Panc1 (cell line): Measurements from ENCODE around the gene FMR1. TPM values are rescaled to one million over a fixed set of nuclear protein-coding genes. Genes with fewer than 3 reads are reported as not detected.

ENCODE experiments used
- ATAC-seq: fragments of 200-7000 bp; cut with Tn5 transposase; 2 replicates; pipeline ENCODE4 v1.9.1; 2020; ENCODE audit warnings: mild to moderate bottlenecking, moderate library complexity
- BruUV-seq: library from RNA; stranded (reverse); fragments of 400-500 nt; replicated peaks from 2 replicates; lab custom pipeline; 2021; lab: Mats Ljungman, UMichigan
- CTCF ChIA-PET: fragments of 300-600 bp; sonication (Branson Sonifier 250); formaldehyde crosslinking; loops from one replicate; lab custom pipeline; 2022; ENCODE audit warnings: antibody characterized with exemption; lab: Charles Lee
- POLR2A ChIA-PET: fragments of 300-600 bp; sonication (Branson Sonifier 250); formaldehyde crosslinking; loops from one replicate; lab custom pipeline; 2022; ENCODE audit warnings: antibody characterized with exemption; lab: Charles Lee
- DNase-seq: peaks from one replicate; pipeline ENCODE4 v3.0.0-alpha.2; 2010; ENCODE audit warnings: low read depth, low spot score
- H3K27ac ChIP-seq: 2 replicates; pipeline ENCODE4 v1.5.1; 2011; ENCODE audit warnings: mild to moderate bottlenecking, low read length, inconsistent platforms
- H3K27me3 ChIP-seq: fragments of 200-500 bp; sonication (Bioruptor generic); 2 replicates; pipeline ENCODE4 v1.6.0; 2014; ENCODE audit warnings: low read length, inconsistent platforms; ENCODE audit not compliant: control insufficient read depth, insufficient read depth
- H3K36me3 ChIP-seq: fragments of 200-500 bp; sonication (Bioruptor generic); 2 replicates; pipeline ENCODE4 v1.5.1; 2014; ENCODE audit warnings: inconsistent platforms, mild to moderate bottlenecking, low read length, moderate library complexity; ENCODE audit not compliant: control insufficient read depth, insufficient read depth
- H3K4me1 ChIP-seq: 2 replicates; pipeline ENCODE4 v1.5.1; 2011; ENCODE audit warnings: inconsistent platforms, mild to moderate bottlenecking, low read length, moderate library complexity; ENCODE audit not compliant: control insufficient read depth, insufficient read depth
- H3K4me3 ChIP-seq, 2 experiments: 2 replicates each; pipeline ENCODE4 v1.5.1; 2011 to 2012; ENCODE audit warnings: low read depth in 2 of 2, low read length in 2 of 2, mild to moderate bottlenecking in 2 of 2, inconsistent platforms in 1 of 2, moderate library complexity in 1 of 2
- H3K9me3 ChIP-seq: fragments of 200-500 bp; sonication (Bioruptor generic); 2 replicates; pipeline ENCODE4 v1.5.1; 2014; ENCODE audit warnings: low read depth, mild to moderate bottlenecking, inconsistent platforms, low read length, moderate library complexity; ENCODE audit not compliant: control insufficient read depth, insufficient read depth
- CTCF ChIP-seq: fragments of 450-650 bp; IDR thresholded peaks from 2 replicates; pipeline ENCODE4 v1.5.1; 2017; ENCODE audit warnings: mild to moderate bottlenecking
- POLR2AphosphoS5 ChIP-seq: IDR thresholded peaks from 2 replicates; pipeline ENCODE4 v1.6.1; 2012; ENCODE audit warnings: mild to moderate bottlenecking, low read depth, low read length, moderate library complexity
- REST ChIP-seq, 2 experiments: IDR thresholded peaks; 2 replicates each; pipeline ENCODE4 v1.6.1; 2011 to 2012; ENCODE audit warnings: low read depth in 2 of 2, control low read depth in 1 of 2, low read length in 1 of 2, mild to moderate bottlenecking in 1 of 2, moderate library complexity in 1 of 2; ENCODE audit not compliant: insufficient read depth in 1 of 2
- SIN3A ChIP-seq: IDR thresholded peaks from 2 replicates; pipeline ENCODE4 v1.6.1; 2012; ENCODE audit warnings: low read depth, mild to moderate bottlenecking, low read length, moderate library complexity, borderline replicate concordance; ENCODE audit not compliant: insufficient read depth
- TCF7L2 ChIP-seq: IDR thresholded peaks from 2 replicates; pipeline ENCODE4 v1.6.1; 2011; ENCODE audit warnings: mild to moderate bottlenecking, low read depth, low read length, inconsistent platforms
- in situ Hi-C: cut with HindIII; loops from 2 replicates; pipeline ENCODE4 v1.10.0; 2016; ENCODE audit warnings: low sequenced_read_pairs, low pct_unique_long_range_greater_than_20kb
- intact Hi-C: fragments of 100-400 bp; cut with micrococcal nuclease; formaldehyde crosslinking; loops from one replicate; pipeline ENCODE4 v1.10.0; 2022; ENCODE audit not compliant: unreplicated experiment
- total RNA-seq: library from RNA; stranded (reverse); gene quantifications from one replicate; pipeline ENCODE4 v1.2.1, GENCODE V29; 2021; ENCODE audit not compliant: unreplicated experiment

Gene FMR1
- total RNA-seq, 1 experiment from 2014 or later: 68.9 TPM

- no TSS peak for BruUV-seq
- Histone ChIP-seq H3K27ac (no peak overlapping the region), H3K4me3 (no peak overlapping the region), H3K4me1 (peaks cover 8% of the 10 kb centered on the region), H3K9me3 (no peaks in the 10 kb centered on the region), H3K27me3 (no peaks in the 10 kb centered on the region), H3K36me3 (no peaks in the 10 kb centered on the region)
- CTCF ChIA-PET: no interaction called here
- ATAC-seq: no peak
- intact Hi-C loops: no loop called here
- in situ Hi-C loops: no loop called here
- DNase-seq: no peak
- TF ChIP-seq REST (IDR thresholded peaks at IDR 0.05; ENCODE audit: insufficient read depth in 1 of 2, low read depth in 2 of 2, low read length in 1 of 2): no peak
- no peak for TF ChIP-seq TCF7L2
- no peak for TF ChIP-seq CTCF
- no peak for TF ChIP-seq POLR2AphosphoS5
- no peak for TF ChIP-seq SIN3A
- POLR2A ChIA-PET: no interaction called here
Observed at GRCh38 chrX:147920161-147920666, 8.5 kb downstream of the FMR1 start.

GRCh38 chrX:147923605-147924004 is 11.9 kb downstream of the FMR1 start:
- DNase-seq: no peak
- ATAC-seq: no peak
- Histone ChIP-seq H3K9me3 (no peaks in the 10 kb centered on the region), H3K27ac (no peak overlapping the region), H3K36me3 (peaks cover 5% of the 10 kb centered on the region; the same call in 1 of the 2 replicates), H3K27me3 (no peaks in the 10 kb centered on the region), H3K4me3 (no peak overlapping the region), H3K4me1 (no peaks in the 10 kb centered on the region)
- ChIA-PET POLR2A (no interaction called here), CTCF (no interaction called here)
- TF ChIP-seq SIN3A (no peak), REST (IDR thresholded peaks at IDR 0.05; ENCODE audit: insufficient read depth in 1 of 2, low read depth in 2 of 2, low read length in 1 of 2) (no peak), POLR2AphosphoS5 (no peak), CTCF (no peak), TCF7L2 (no peak)
- BruUV-seq: no TSS peak
- intact Hi-C loops: no loop called here
- in situ Hi-C loops: no loop called here
